HG03280 (cell line): ENCODE results near the gene CHMP5.
A peak's percentile ranks its signal among the peaks of the same experiment; 100 is the strongest.

Experiments used
- ATAC-seq: cut with Tn5 transposase; IDR thresholded peaks from one replicate; pipeline ENCODE4 v1.9.1; 2021; ENCODE audit warnings: mild to moderate bottlenecking, moderate library complexity; ENCODE audit not compliant: unreplicated experiment

The CHMP5 gene

GRCh38 chr9:33273266-33273971 is 8.6 kb downstream of the CHMP5 start:
- no peak for ATAC-seq

- no peak for ATAC-seq
These were observed 9.1 kb downstream of the CHMP5 start for GRCh38 chr9:33273972-33274328.

- ATAC-seq: no peak
These were observed 12.6 kb downstream of the CHMP5 start for GRCh38 chr9:33277484-33277883.

- no peak for ATAC-seq
These were observed 20.7 kb downstream of the CHMP5 start for GRCh38 chr9:33285502-33285901.

GRCh38 chr9:33287087-33287490 is 22.2 kb downstream of the CHMP5 start:
- ATAC-seq: no peak

- no peak for ATAC-seq
These were observed 23.4 kb downstream of the CHMP5 start for GRCh38 chr9:33288235-33288634.

- ATAC-seq: no peak
These were observed 24.1 kb downstream of the CHMP5 start for GRCh38 chr9:33288828-33289483.

GRCh38 chr9:33289496-33289895 is 24.6 kb downstream of the CHMP5 start:
- no peak for ATAC-seq

GRCh38 chr9:33289936-33290246 is 25.0 kb downstream of the CHMP5 start:
- ATAC-seq: no peak

- ATAC-seq: peak; percentile 85
These were observed 25.6 kb downstream of the CHMP5 start, which contains the start of gene NFX1 for GRCh38 chr9:33290247-33291030. NFX1 (plus strand) TSS chr9:33290516; CDS start chr9:33290573, 57 bp downstream.

- ATAC-seq: no peak
These were observed 26.2 kb downstream of the CHMP5 start for GRCh38 chr9:33291031-33291397.

GRCh38 chr9:33291901-33292300 is 27.1 kb downstream of the CHMP5 start:
- ATAC-seq: no peak

- no peak for ATAC-seq
These were observed 28.9 kb downstream of the CHMP5 start for GRCh38 chr9:33293782-33294181.

- no peak for ATAC-seq
These were observed 30.0 kb downstream of the CHMP5 start for GRCh38 chr9:33294670-33295432.

- ATAC-seq: peak; percentile 50
These were observed 30.7 kb downstream of the CHMP5 start for GRCh38 chr9:33295571-33295970.

GRCh38 chr9:33297432-33297831 is 32.6 kb downstream of the CHMP5 start:
- peak; percentile 85 for ATAC-seq

GRCh38 chr9:33300546-33300945 is 35.7 kb downstream of the CHMP5 start:
- ATAC-seq: no peak

- ATAC-seq: no peak
These were observed 39.5 kb downstream of the CHMP5 start for GRCh38 chr9:33304362-33304761.

- ATAC-seq: no peak
These were observed 41.2 kb downstream of the CHMP5 start for GRCh38 chr9:33306037-33306436.

- ATAC-seq: no peak
These were observed 42.2 kb downstream of the CHMP5 start for GRCh38 chr9:33307067-33307466.

GRCh38 chr9:33309903-33310302 is 45.1 kb downstream of the CHMP5 start:
- ATAC-seq: no peak
